DND-41 (cell line): ENCODE measurements around the gene HSPA12B.

Experiments
- CTCF ChIP-seq: IDR thresholded peaks from 2 replicates; pipeline ENCODE4 v1.5.1; 2012; ENCODE audit warnings: borderline replicate concordance, low read length, moderate library complexity, mild to moderate bottlenecking; ENCODE audit not compliant: poor library complexity, severe bottlenecking; ENCODE audit errors: extremely low read depth
- EZH2 ChIP-seq: IDR thresholded peaks from 3 replicates; pipeline ENCODE4 v1.6.1; 2012; ENCODE audit warnings: borderline replicate concordance, low read depth, mild to moderate bottlenecking, moderate library complexity, low read length, inconsistent platforms; ENCODE audit not compliant: severe bottlenecking

DNA sequence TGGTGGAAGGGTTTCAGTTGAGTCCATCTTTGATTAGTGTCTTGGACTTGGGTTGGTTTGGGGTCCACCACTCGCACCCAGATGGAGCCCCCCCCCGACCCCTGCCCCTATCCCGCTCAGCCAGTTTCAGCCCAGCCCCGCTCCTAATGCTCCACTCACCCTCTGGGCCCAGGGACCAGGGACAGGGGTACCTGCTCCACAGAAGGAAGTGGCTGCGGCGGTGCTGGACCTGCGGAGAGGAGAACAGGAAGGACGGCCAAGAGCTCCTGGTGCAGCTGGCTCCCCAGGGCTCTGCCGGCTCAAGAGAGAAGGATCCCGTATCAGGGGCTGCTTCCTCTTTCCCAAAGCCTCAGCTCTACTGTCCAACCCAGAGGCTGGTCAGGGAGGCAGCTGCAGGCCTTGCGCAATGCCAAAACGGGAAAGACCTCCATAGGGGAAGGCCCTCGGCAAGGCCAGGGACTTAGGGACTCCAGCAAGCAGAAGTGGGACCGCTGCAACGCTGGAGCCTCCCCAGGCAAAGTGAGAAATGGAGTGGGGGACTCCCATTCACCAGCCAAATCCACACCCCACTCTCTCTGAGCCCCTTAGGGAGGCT, 20.1 kb upstream of the HSPA12B start, which contains the start of gene SIGLEC1:
- TF ChIP-seq CTCF: no peak
- TF ChIP-seq EZH2: no peak
